Common myeloid progenitor, CD34-positive (primary cell): ENCODE measurements around the gene RAB37.

Experiments used
- CTCF ChIA-PET: fragments of 350-600 bp; sonication (Branson Sonifier 250); formaldehyde crosslinking; loops from one replicate; lab custom pipeline; 2021; ENCODE audit warnings: antibody characterized with exemption; lab: Charles Lee
- POLR2A ChIA-PET: fragments of 350-600 bp; sonication (Branson Sonifier 250); formaldehyde crosslinking; loops from one replicate; lab custom pipeline; 2021; ENCODE audit warnings: antibody characterized with exemption; lab: Charles Lee
- DNase-seq, 3 donors: peaks; one replicate each; pipeline versions ENCODE4 v3.0.0 to v3.0.0-alpha.2; 2013
- H3K27ac ChIP-seq, 2 experiments: 1 replicate in 1 of 2; 2 replicates in 1 of 2; pipeline ENCODE4 v1.7.0; 2013; ENCODE audit warnings: inconsistent platforms in 2 of 2, low read length in 2 of 2, mild to moderate bottlenecking in 2 of 2, low read depth in 1 of 2, moderate library complexity in 1 of 2; ENCODE audit not compliant: severe bottlenecking in 2 of 2, insufficient read depth in 1 of 2, poor library complexity in 1 of 2
- H3K27me3 ChIP-seq, 5 experiments: replicated peaks in 2 of 5; 1 replicate in 3 of 5; 2 replicates in 2 of 5; pipeline versions ENCODE4 v1.6.1 to v1.7.0; 2013; ENCODE audit warnings: low read length in 4 of 5, mild to moderate bottlenecking in 2 of 5, moderate library complexity in 2 of 5, inconsistent platforms in 1 of 5; ENCODE audit not compliant: insufficient read depth in 5 of 5, control insufficient read depth in 4 of 5
- H3K36me3 ChIP-seq, 4 experiments: 1 replicate in 2 of 4; 2 replicates in 2 of 4; pipeline versions ENCODE4 v1.6.1 to v1.7.0; 2013; ENCODE audit warnings: low read length in 3 of 4, control low read depth in 1 of 4, mild to moderate bottlenecking in 1 of 4; ENCODE audit not compliant: control insufficient read depth in 4 of 4, insufficient read depth in 4 of 4
- H3K4me1 ChIP-seq, 4 experiments: 1 replicate in 3 of 4; 2 replicates in 1 of 4; pipeline versions ENCODE4 v1.6.1 to v1.7.1; 2013; ENCODE audit warnings: low read length in 3 of 4, mild to moderate bottlenecking in 3 of 4, control low read depth in 1 of 4, inconsistent platforms in 1 of 4, moderate library complexity in 1 of 4; ENCODE audit not compliant: control insufficient read depth in 4 of 4, insufficient read depth in 4 of 4; ENCODE audit errors: control extremely low read depth in 1 of 4
- H3K4me3 ChIP-seq, 7 experiments: 1 replicate in 4 of 7; 2 replicates in 3 of 7; pipeline versions ENCODE4 v1.5.1 to v1.7.0; 2013; ENCODE audit warnings: mild to moderate bottlenecking in 7 of 7, low read length in 6 of 7, moderate library complexity in 6 of 7, inconsistent platforms in 2 of 7, low read depth in 2 of 7, control low read depth in 1 of 7; ENCODE audit not compliant: insufficient read depth in 4 of 7, control insufficient read depth in 1 of 7; ENCODE audit errors: extremely low read depth in 1 of 7
- H3K9me3 ChIP-seq, 5 experiments: 1 replicate in 4 of 5; 2 replicates in 1 of 5; pipeline versions ENCODE4 v1.6.1 to v1.7.1; 2013; ENCODE audit warnings: low read length in 4 of 5, mild to moderate bottlenecking in 2 of 5, inconsistent platforms in 1 of 5, low read depth in 1 of 5, moderate library complexity in 1 of 5; ENCODE audit not compliant: control insufficient read depth in 4 of 5, insufficient read depth in 2 of 5; ENCODE audit errors: control extremely low read depth in 1 of 5
- WGBS: methylation state at CpG from one replicate; pipeline ENCODE4 v1.1.5; 2013; ENCODE audit not compliant: insufficient coverage; 5-methylcytosine and 5-hydroxymethylcytosine counted together

RAB37 gene

DNA sequence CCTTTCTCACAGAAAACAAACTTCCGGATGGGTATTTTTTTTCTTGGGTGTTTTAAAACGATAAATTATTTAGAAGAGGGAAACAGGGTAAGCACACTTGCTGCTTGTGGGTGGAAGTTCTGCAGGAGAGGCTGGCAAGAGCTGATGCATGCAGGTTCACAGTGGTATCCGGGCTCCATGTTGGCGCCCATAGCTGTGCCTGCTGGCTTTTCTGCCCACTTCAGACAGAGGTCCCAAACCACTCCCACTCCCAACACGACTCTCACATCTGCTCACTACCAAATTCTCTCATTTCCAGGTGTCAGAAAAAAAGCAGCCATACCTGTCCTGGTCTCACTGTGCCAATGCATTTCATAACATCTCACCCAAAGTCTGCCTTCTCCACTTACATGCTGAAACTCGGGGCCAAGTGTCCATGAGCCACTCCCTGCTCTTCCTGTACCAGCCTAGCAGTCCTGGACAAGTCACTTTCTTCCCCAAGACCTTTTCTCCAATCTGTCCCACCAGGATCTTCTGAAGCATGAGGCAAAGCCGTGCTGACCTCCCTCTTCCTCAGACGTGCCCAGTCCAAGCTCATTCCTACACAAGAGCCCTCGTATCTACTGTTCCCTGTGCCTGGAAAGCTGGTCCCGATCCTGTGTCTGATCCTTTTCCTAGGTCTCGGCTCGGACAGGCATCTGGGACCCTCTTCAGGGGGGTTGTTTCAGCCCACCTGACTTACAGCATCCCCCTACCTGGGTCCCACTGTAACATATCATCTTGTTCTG is 25.8 kb upstream of the RAB37 start:
- H3K27ac ChIP-seq = no peak overlapping the region
- ChIA-PET CTCF (interaction anchor here (1.2 to 6.2 kb wide), 4 partner anchors 23 to 54 kb away, joined by 3 to 39 read pairs (median 6); partner anchors contain the start of gene RAB37), POLR2A (interaction anchor here (1.2 to 1.4 kb wide), 2 partner anchors 25 to 26 kb away, joined by 4 to 5 read pairs; no protein-coding TSS in a partner anchor)
- 43% methylated on average over 10 of the region's 12 CpGs for WGBS
- DNase-seq = peak in 2 of 3 donors; percentile 38 to 62
- no peaks in the 10 kb centered on the region for H3K27me3 ChIP-seq
- peaks cover 2 to 36% (median 30%) of the 10 kb centered on the region in 4 experiments for H3K4me1 ChIP-seq
- H3K36me3 ChIP-seq = peaks cover 0 to 6% (median 1%) of the 10 kb centered on the region in 4 experiments
- H3K4me3 ChIP-seq = peak overlapping the region in 6 of 7 experiments; percentile 2 to 73 (median 44)
- no peaks in the 10 kb centered on the region for H3K9me3 ChIP-seq

DNA sequence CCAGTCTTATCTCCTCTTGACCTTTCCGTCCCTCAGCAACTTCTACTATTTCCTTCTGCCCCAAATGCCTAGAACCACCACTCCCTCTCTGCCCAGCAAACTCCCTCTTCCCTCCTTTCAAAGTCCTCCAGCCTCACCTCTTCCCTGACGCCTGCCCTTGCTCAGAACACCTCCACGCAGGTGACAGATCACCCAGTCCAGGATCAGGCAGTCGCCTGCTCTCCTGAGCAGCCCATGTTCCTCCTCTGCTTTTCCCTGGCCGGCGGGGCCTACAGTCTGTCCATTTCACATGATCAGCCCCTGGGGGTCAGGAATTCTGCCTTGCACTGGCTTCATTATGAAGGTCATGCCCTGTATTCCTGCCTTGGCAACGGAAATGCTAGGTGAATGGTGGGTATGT is 24.8 kb upstream of the RAB37 start:
- DNase-seq = no peak
- Histone ChIP-seq H3K36me3 (no peaks in the 10 kb centered on the region), H3K27me3 (no peaks in the 10 kb centered on the region), H3K4me1 (peaks cover 2 to 36% (median 30%) of the 10 kb centered on the region in 4 experiments), H3K4me3 (peak overlapping the region; percentile 15 to 85 (median 71)), H3K9me3 (no peaks in the 10 kb centered on the region), H3K27ac (peak overlapping the region; percentile 38 to 62)
- 20% methylated on average over 6 of the region's 7 CpGs for WGBS
- ChIA-PET CTCF (interaction anchor here (1.2 to 6.2 kb wide), 3 partner anchors 24 to 29 kb away, joined by 3 to 39 read pairs (median 4); partner anchors contain the start of gene RAB37), POLR2A (no interaction called here)

DNA sequence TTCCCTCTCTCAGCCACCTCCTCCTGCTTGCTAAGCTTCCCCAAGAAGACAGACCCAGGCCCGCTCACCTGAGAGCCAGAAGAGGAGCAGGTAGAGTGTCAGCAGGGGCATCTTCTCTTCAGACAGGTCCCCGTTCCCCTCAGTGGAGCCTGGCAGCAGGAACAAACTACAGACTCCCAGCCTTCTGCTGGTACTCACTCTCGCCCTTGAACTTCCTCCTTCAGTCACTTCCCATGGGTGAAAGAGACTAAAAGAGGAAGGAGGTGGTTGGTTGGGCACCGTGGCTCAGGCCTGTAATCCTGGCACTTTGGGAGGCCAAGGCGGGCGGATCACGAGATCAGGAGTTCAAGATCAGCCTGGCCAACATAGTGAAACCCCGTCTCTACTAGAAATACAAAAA is 24.3 kb upstream of the RAB37 start, which contains the start of gene CD300LF:
Gene CD300LF, minus strand, starts transcription at position 168 of the 400 bp plus-strand sequence. Its CDS starts 57 bp downstream, at position 111.
- CTCF ChIA-PET = interaction anchor here (1.0 to 6.2 kb wide), 5 partner anchors 17 to 28 kb away, joined by 3 to 39 read pairs (median 4); partner anchors contain the start of gene RAB37
- POLR2A ChIA-PET = interaction anchor here (0.8 kb wide), 2 partner anchors 14 to 24 kb away, joined by 5 read pairs; partner anchors contain the start of gene RAB37
- DNase-seq = peak; percentile 64 to 87 (median 84)

DNA sequence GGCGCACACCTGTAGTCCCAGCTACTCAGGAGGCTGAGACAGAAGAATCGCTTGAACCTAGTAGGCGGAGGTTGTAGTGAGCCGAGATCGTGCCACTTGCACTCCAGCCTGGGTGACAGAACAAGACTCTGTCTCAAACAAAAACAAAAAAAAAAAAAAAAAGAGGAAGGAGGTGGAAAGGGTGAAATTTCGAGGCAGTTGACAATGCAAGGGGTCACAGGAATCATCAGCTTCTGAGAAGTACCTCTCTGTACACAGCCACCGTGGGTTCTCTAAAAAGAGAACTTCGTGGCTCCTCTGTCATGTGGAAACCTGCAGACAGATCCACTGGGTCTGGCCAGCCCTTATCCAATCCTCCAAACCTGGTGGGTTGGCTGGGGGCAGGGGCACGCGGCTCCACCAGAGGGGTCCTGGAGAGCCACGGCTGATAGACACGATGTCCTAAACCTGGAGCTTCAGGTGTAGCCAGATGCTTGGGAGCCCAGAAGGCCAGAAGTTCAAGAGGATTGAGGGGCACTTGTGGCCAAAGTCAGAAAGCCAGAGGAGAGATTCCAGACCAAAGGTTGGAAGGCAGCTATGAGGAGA is 23.8 kb upstream of the RAB37 start:
- DNase-seq = peak; percentile 34 to 83 (median 76)
- ChIA-PET CTCF (interaction anchor here (1.0 to 6.2 kb wide), 4 partner anchors 16 to 55 kb away, joined by 3 to 39 read pairs (median 6); partner anchors contain the start of gene RAB37), POLR2A (interaction anchor here (0.6 to 1.1 kb wide), 4 partner anchors 13 to 23 kb away, joined by 3 to 5 read pairs (median 4); partner anchors contain the start of gene RAB37)
- H3K9me3 ChIP-seq = no peaks in the 10 kb centered on the region
- H3K36me3 ChIP-seq = no peaks in the 10 kb centered on the region
- peaks cover 2 to 36% (median 30%) of the 10 kb centered on the region in 4 experiments for H3K4me1 ChIP-seq
- H3K27me3 ChIP-seq = no peaks in the 10 kb centered on the region
- WGBS = 69% methylated on average over 7 of the region's 12 CpGs
- H3K27ac ChIP-seq = peak overlapping the region in 1 of 2 experiments; percentile 62
- H3K4me3 ChIP-seq = peak overlapping the region in 1 of 7 experiments; percentile 72

More for the DNA sequence above, 24.3 kb upstream of the RAB37 start, which contains the start of gene CD300LF:
- peak within 1 kb of the TSS; percentile 15 to 85 (median 71) for H3K4me3 ChIP-seq
- 0% methylated on average over 4 of the region's 8 CpGs for WGBS
- no peaks in the 10 kb centered on the region for H3K9me3 ChIP-seq
- peak within 1 kb of the TSS; percentile 38 to 62 for H3K27ac ChIP-seq
- H3K4me1 ChIP-seq = peaks cover 2 to 36% (median 30%) of the 10 kb centered on the region in 4 experiments
- no peaks in the 10 kb centered on the region for H3K27me3 ChIP-seq
- no peaks in the 10 kb centered on the region for H3K36me3 ChIP-seq

DNA sequence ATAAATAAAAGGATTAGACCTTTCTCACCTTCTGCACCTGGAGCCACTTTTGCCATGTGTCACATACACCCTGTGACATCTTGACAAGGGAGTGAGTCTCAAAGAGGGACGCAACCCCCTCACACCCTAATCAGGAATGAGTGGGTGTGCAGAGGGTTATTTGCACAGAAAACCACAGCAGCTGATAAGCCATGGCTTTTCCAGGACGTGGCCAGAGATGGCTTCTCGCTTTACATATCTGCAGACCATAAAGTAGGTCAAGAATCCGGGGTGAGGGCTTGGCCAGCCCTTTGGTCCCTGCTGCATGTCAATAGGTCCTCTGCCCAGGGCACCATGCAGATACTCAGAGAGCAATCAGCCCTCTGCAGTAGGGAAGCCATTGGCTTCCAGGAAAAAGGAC is 21.9 kb upstream of the RAB37 start:
- no peak overlapping the region for H3K27ac ChIP-seq
- no peak overlapping the region for H3K4me3 ChIP-seq
- H3K36me3 ChIP-seq = no peaks in the 10 kb centered on the region
- ChIA-PET POLR2A (no interaction called here), CTCF (interaction anchor here (1.4 to 6.2 kb wide), 2 partner anchors 9 to 22 kb away, joined by 3 to 39 read pairs; partner anchors contain the start of gene RAB37)
- WGBS = 75% methylated on average over 4 of the region's 4 CpGs
- H3K9me3 ChIP-seq = no peaks in the 10 kb centered on the region
- no peaks in the 10 kb centered on the region for H3K27me3 ChIP-seq
- peaks cover 2 to 36% (median 26%) of the 10 kb centered on the region in 4 experiments for H3K4me1 ChIP-seq
- no peak for DNase-seq

DNA sequence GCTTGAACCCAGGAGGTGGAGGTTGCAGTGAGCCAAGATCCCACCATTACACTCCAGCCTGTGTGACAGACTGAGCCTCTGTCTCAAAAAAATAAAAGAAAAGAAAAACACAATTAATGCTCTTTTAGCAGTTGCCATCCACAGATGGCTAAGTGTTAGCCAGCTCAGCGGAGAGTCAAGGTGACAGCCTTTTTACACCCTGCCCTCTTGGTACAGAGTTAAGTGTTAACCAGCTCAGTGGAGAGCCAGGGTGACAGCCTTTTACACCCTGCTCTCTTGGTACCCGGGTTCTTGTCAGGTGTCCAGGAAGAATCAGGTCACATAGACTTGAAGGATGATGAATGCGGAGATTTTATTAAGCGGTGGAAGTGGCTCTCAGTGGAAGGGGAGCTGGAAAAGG is 16.6 kb upstream of the RAB37 start:
- POLR2A ChIA-PET = no interaction called here
- no peaks in the 10 kb centered on the region for H3K36me3 ChIP-seq
- H3K9me3 ChIP-seq = no peaks in the 10 kb centered on the region
- CTCF ChIA-PET = interaction anchor here (2.4 kb wide), 1 partner anchor 17 kb away, joined by 11 read pairs; the partner anchor contains the start of gene RAB37
- no peak overlapping the region for H3K27ac ChIP-seq
- no peak overlapping the region for H3K4me3 ChIP-seq
- peaks cover 0 to 5% (median 0%) of the 10 kb centered on the region in 4 experiments for H3K4me1 ChIP-seq
- 97% methylated on average over 3 of the region's 4 CpGs for WGBS
- no peaks in the 10 kb centered on the region for H3K27me3 ChIP-seq
- DNase-seq = no peak
